Suppressor macrophage (primary cell): ENCODE measurements around the gene FUOM.
A peak's percentile ranks its signal among the peaks of the same experiment; 100 is the strongest.

Source experiments
- DNase-seq, 4 experiments: peaks; one replicate each; pipeline ENCODE4 v3.0.0-alpha.2; 2020 to 2022

The FUOM gene

DNA sequence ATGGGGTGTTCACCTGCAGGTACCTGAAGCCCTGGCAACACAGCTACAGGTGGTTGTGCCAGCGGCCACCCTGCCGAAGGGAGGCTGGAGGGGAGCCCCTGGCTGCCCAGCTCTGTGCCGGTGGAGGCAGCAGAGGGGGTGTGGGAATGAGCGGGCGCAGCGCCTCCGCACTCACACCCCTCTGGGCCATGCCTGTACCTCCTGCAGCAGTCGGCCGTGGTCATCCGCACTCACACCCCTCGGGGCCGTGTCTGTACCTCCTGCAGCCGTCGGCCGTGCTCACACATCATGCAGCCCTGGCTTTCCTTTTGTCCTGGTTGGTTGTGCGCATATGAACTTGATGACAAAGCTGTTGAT lies 47.4 kb downstream of the FUOM start:
- no peak for DNase-seq

DNA sequence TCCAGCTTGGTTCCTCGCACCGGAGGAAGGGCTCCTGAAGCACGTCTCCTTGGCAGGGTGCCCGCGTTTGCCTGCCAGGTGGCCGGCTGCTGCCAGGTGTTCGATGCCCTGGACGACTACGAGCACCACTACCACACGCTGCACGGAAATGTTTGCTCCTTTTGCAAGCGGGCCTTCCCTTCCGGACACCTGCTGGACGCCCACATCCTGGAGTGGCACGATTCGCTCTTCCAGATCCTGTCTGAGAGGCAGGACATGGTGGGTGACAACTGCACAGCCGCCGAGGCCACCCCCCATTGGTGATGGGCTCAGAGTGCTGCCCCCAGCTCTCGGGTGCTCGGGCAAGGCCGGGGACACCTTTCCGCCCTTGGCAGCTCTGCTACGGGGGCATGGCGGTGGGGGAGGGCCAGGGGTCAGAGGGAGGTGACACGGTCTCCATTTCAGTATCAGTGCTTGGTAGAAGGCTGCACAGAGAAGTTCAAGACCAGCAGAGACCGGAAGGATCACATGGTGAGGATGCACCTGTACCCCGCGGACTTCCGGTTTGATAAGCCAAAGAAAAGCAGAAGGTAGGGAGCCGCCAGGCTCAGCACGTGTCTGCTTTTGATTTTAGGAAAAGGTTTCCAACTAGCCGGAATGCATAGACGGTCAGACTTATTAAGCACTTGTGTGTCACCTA lies 48.0 kb downstream of the FUOM start:
- DNase-seq, result no peak

DNA sequence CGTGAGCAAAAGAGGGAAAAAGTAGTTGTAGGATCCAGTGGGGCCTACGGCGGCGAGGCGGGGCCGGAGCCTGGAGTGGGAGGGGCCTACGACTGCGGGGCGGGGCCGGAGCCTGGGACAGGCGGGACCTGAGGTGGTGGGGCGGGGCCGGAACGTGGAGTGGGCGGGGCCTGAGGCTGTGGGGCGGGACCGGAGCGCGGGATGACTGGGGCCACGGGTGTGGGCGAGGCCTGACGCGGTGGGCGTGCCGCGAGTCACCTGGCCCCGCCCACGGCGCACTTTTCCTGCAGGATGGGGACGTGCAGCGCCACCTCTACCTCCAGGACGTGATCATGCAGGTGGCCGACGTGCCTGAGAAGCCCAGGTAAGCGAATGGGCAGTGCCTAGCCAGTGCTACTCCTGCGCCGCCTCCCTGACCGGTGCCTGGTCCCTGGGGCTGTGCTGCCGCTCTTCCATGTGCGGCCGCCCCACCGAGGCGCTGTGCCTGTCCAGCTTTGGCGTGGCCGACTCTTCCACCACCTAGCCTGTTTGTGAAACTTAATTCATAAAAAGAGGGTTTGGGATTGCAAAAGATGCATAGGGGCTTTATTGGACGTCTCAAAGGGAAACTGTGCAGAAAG lies 48.6 kb downstream of the FUOM start:
- DNase-seq, result peak; percentile 95 to 98 (median 97)

DNA sequence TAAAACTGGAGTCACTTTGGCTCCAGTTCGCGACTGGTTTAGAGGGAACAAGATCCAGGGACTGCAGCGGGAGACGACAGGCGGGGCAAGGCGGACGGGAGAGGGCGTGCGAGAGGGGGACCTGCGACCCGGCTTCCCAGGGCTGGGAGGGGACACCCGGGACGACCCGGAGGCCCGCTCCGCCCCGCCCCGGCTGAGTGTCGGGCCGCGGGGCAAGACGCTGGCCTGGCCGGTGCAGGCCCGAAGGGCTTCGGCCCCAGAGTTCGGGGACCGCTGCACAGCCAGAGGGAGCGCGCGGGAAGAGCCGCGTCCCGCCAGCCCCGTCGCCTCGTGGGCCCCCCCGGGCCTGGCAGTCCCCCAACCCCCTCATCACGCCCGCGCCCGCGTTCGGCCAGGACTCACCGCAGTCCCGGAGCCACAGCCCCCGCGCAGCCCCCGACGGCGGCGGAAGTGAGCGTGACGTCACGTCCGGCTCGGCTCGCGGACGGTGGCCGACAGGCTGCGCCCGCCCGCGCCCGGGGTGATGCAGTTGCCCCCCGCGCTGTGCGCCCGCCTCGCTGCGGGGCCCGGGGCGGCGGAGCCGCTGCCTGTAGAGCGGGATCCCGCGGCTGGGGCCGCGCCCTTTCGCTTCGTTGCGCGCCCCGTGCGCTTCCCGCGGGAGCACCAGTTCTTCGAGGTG lies 49.3 kb downstream of the FUOM start, which contains the start of the genes TUBGCP2 and ZNF511:
Gene TUBGCP2, minus strand, starts transcription at position 452 of the 679 bp plus-strand sequence. CDS start 5,931 bp downstream, outside the sequence.
Gene ZNF511, plus strand, starts transcription at position 494 of the 679 bp plus-strand sequence. Its CDS starts 30 bp downstream, at position 524.
- DNase-seq, result peak; percentile 93 to 96 (median 95)

DNA sequence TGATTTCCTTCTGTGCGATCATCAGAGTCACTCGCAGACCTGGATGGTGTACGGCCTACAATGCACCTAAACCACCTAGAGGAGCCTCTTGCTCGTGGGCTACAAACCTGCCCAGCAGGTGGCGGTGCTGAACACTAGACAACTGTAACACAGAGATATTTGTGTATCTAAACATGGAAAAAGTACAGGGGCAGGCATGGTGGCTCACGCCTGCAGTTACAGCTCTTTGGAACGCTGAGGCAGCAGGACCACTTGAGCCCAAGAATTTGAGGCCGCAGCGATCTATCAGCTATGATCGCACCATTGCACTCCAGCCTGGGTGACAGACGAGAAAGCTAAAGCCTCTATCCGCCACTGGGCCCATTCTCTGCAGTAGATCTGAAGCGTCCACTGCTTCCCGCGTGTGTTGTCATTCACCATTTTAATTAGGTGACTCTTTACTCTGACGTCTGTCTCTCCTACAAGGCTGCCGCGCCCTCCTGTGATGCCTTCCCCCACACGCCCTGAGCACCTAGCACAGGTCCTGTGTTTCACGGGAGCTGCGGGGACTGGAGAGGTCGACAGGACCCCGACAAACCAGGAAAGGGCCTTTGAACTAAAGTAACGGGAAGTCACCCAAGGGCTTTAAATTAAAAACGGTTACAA lies 49.9 kb downstream of the FUOM start:
- peak; percentile 65 to 82 (median 71) for DNase-seq

GRCh38 chr10:133306941-133307379 lies 50.9 kb downstream of the FUOM start:
- no peak for DNase-seq

DNA sequence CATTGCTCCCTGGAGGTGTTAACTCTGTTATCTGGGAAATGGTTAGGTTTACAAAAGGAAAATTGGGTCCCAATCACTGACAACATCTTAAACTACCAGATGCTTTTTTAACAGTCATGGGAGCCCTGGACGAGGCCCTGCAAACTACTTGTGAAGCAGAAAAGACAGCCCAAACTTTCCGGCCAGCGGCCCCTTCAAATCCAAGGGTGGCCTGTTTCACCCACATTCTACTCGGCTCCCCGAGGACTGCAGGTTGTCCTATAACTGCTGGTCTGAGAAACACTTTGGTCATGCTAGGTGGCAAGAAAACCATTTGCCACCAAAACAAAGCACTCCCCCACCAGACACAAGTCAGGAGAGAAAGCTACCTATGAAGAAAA lies 51.7 kb downstream of the FUOM start:
- no peak for DNase-seq
